ENCODE results near the gene SLC6A3. TPM values are rescaled to one million over a fixed set of nuclear protein-coding genes. Genes with fewer than 3 reads are reported as not detected.

SLC6A3 gene
- total and polyA plus RNA-seq, 2 of the 13 experiments (the other 11 are each of a cell fraction or from before 2014, with no cell fraction given): 0.01 TPM; not detected in 1

DNA sequence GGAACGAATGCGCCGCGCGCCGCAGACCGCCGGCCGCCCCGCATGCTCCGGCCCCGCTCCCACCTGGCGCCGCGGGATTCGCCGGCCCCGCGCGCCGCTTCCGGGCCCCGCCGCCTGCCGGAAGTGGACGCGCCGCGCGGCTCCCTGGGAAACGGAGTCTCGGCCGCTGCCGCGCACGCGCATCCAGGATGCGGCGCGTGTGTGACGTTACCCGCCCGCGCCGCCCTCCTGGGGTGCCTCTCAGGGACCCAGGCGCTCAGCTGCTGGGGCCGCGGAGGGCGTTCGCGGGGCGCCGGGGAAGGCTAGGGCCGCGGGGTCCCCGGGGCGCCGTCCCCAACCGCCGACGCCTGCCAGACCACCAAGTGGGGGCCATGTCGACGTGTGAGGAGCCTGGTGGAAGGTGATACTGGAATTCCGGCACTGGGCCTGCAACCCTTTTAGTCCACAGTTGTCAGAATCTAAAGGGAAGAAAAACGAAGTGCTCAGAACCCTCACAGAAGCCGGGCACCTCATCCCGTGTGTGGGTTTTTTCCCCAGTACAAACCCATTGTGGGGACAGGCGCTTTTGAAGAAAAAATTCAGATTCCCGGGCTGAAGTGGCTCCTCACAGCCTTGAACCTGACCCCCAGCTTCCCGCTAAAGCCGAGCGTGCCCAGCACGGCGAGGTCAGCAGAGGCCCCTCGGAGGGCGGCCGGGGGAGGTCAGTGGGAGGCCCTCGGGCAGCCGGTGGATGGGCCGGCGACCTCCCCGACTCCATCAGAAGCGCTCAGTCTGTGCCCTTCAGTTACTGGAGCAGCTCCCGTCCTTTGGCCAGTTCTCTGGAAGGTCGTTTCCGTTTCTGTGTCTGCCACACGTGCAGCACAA, 100.0 kb downstream of the SLC6A3 start, which contains the start of gene CLPTM1L (continued):
- TF ChIP-seq ZNF556 (CRISPR knock-in tag; IDR thresholded peaks at IDR 0.05; ENCODE audit: borderline replicate concordance): 0 out of 2 replicates have a peak, but pooled peaks have one; percentile 21
- TF ChIP-seq RAD21 (CRISPR knock-in tag; IDR thresholded peaks at IDR 0.05): 0 out of 2 replicates have a peak, but pooled peaks have one; percentile 8
- TF ChIP-seq ZFY (CRISPR knock-in tag; IDR thresholded peaks at IDR 0.05): peak; percentile 93
- TF ChIP-seq TFAP4 (IDR thresholded peaks at IDR 0.05; ENCODE audit: borderline replicate concordance, low read depth): peak; percentile 56; the same call in 1 of the 2 replicates
- peak; percentile 95 for TF ChIP-seq GATAD1 (CRISPR knock-in tag; IDR thresholded peaks at IDR 0.05)
- TF ChIP-seq ZNF563 (CRISPR knock-in tag; IDR thresholded peaks at IDR 0.05): peak; percentile 71
- TF ChIP-seq, protein P1, sequence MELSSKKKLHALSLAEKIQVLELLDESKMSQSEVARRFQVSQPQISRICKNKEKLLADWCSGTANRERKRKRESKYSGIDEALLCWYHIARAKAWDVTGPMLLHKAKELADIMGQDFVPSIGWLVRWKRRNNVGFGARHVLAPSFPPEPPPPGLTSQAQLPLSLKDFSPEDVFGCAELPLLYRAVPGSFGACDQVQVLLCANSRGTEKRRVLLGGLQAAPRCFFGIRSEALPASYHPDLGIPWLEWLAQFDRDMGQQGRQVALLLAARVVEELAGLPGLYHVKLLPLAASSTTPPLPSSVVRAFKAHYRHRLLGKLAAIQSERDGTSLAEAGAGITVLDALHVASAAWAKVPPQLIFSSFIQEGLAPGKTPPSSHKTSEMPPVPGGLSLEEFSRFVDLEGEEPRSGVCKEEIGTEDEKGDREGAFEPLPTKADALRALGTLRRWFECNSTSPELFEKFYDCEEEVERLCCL (CRISPR knock-in tag; IDR thresholded peaks at IDR 0.05; ENCODE audit: borderline replicate concordance): no peak
- peak; percentile 43; the same call in 1 of the 2 replicates for TF ChIP-seq WIZ (CRISPR knock-in tag; IDR thresholded peaks at IDR 0.05)
- peak; percentile 58 for TF ChIP-seq SALL1 (CRISPR knock-in tag; IDR thresholded peaks at IDR 0.05)
- TF ChIP-seq MED8 (CRISPR knock-in tag; IDR thresholded peaks at IDR 0.05; ENCODE audit: insufficient replicate concordance): no peak
- peak; percentile 63; the same call in 1 of the 2 replicates for TF ChIP-seq NFAT5 (CRISPR knock-in tag; IDR thresholded peaks at IDR 0.05)
- peak; percentile 28; the same call in 1 of the 2 replicates for TF ChIP-seq TMF1 (CRISPR knock-in tag; IDR thresholded peaks at IDR 0.05; ENCODE audit: low read depth)
- TF ChIP-seq RAD51 (IDR thresholded peaks at IDR 0.05; ENCODE audit: borderline replicate concordance): no peak
- peak; percentile 13; the same call in 1 of the 2 replicates for TF ChIP-seq ZNF768 (CRISPR knock-in tag; IDR thresholded peaks at IDR 0.05)
- peak; percentile 50; the same call in 1 of the 2 replicates for TF ChIP-seq ETV5 (CRISPR knock-in tag; IDR thresholded peaks at IDR 0.05; ENCODE audit: borderline replicate concordance)
- no peak for TF ChIP-seq KDM2A (CRISPR knock-in tag; IDR thresholded peaks at IDR 0.05; ENCODE audit: borderline replicate concordance, low read depth)
- TF ChIP-seq PHF8 (CRISPR knock-in tag; IDR thresholded peaks at IDR 0.05): peak; percentile 77
- peak; percentile 60; the same call in 1 of the 2 replicates for TF ChIP-seq ZSCAN25 (CRISPR knock-in tag; IDR thresholded peaks at IDR 0.05)
- peak; percentile 36; the same call in 1 of the 2 replicates for TF ChIP-seq ZMYM4 (CRISPR knock-in tag; IDR thresholded peaks at IDR 0.05)
- peak; percentile 57 for TF ChIP-seq MYC (CRISPR knock-in tag; IDR thresholded peaks at IDR 0.05; ENCODE audit: borderline replicate concordance)
- no peak for TF ChIP-seq NFATC3 (CRISPR knock-in tag; IDR thresholded peaks at IDR 0.05)
- peak; percentile 18; the same call in 1 of the 2 replicates for TF ChIP-seq CBFB (CRISPR knock-in tag; IDR thresholded peaks at IDR 0.05)
